MG63 (cell line): ENCODE data around the gene CPA4. TPM values are rescaled to one million over a fixed set of nuclear protein-coding genes. Genes with fewer than 3 reads are reported as not detected.
A peak's percentile ranks its signal among the peaks of the same experiment; 100 is the strongest.

ENCODE experiments used
- DNase-seq: peaks from one replicate; pipeline ENCODE4 v3.0.0-alpha.2; 2020
- H3K27me3 ChIP-seq: fragments of 250-450 bp; sonication (Bioruptor Pico); 2 replicates; pipeline ENCODE4 v1.5.1; 2020; ENCODE audit warnings: mild to moderate bottlenecking, moderate library complexity
- H3K36me3 ChIP-seq: fragments of 250-450 bp; sonication (Bioruptor Pico); 2 replicates; pipeline ENCODE4 v1.5.1; 2020; ENCODE audit warnings: mild to moderate bottlenecking, moderate library complexity
- H3K4me3 ChIP-seq: fragments of 250-450 bp; sonication (Bioruptor Pico); 2 replicates; pipeline ENCODE4 v1.5.1; 2020; ENCODE audit warnings: mild to moderate bottlenecking, moderate library complexity
- H3K9me3 ChIP-seq: fragments of 250-450 bp; sonication (Bioruptor Pico); 2 replicates; pipeline ENCODE4 v1.5.1; 2020; ENCODE audit warnings: mild to moderate bottlenecking, moderate library complexity
- total RNA-seq: library from RNA; depleted of rRNA; stranded (reverse); fragments of >200 nt; shearing (Covaris generic); gene quantifications from 2 replicates; pipeline ENCODE4 v1.2.3, GENCODE V29; 2014; ENCODE audit warnings: low replicate concordance

The CPA4 gene
- total RNA-seq, 1 experiment from 2014 or later, result 238 TPM

- no peaks in the 10 kb centered on the region for H3K27me3 ChIP-seq
- H3K4me3 ChIP-seq, result no peak overlapping the region
- H3K36me3 ChIP-seq, result no peaks in the 10 kb centered on the region
- no peak for DNase-seq
- no peaks in the 10 kb centered on the region for H3K9me3 ChIP-seq
These were observed 54.0 kb downstream of the CPA4 start for GRCh38 chr7:130346941-130347340.

DNA sequence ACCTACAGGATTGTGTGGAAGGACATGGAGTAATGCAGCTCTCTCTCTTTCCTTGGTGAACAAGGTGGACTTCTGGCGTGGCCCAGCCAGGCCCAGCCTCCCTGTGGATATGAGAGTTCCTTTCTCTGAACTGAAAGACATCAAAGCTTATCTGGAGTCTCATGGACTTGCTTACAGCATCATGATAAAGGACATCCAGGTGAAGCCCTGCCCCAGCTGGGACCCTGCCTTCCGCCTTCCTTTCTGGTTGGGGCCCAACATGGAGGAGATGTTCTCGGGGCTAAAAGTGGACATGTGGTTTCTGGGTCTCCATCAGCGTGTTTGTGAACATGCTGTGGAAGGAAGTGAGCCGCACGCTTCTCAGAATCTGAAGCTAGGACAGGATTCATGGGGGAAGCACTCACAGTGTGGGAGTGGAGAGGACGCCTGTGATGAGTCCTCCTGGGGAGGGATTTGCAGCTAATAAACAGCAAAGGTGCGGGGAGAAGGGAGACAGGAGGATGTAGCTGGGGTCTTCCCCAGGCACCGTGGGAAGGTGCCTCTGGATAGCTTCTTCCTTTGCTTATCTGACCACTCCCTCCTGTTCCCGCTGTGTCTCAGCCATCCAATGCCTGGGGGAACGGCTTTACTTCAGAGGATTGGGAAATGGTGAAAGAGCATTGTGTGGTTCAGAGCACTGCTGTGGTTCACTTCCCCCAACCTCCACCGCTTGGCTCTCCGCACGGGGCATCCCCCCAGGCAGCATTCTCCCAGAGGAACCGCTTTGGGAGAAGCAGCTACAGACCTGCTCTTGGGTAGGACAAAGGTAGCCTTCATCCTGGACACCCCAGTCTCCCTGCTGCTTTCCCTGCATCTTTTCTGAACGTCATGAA is 57.2 kb downstream of the CPA4 start:
- Histone ChIP-seq H3K9me3 (no peaks in the 10 kb centered on the region), H3K27me3 (no peaks in the 10 kb centered on the region), H3K4me3 (no peak overlapping the region), H3K36me3 (no peaks in the 10 kb centered on the region)
- DNase-seq, result no peak

DNA sequence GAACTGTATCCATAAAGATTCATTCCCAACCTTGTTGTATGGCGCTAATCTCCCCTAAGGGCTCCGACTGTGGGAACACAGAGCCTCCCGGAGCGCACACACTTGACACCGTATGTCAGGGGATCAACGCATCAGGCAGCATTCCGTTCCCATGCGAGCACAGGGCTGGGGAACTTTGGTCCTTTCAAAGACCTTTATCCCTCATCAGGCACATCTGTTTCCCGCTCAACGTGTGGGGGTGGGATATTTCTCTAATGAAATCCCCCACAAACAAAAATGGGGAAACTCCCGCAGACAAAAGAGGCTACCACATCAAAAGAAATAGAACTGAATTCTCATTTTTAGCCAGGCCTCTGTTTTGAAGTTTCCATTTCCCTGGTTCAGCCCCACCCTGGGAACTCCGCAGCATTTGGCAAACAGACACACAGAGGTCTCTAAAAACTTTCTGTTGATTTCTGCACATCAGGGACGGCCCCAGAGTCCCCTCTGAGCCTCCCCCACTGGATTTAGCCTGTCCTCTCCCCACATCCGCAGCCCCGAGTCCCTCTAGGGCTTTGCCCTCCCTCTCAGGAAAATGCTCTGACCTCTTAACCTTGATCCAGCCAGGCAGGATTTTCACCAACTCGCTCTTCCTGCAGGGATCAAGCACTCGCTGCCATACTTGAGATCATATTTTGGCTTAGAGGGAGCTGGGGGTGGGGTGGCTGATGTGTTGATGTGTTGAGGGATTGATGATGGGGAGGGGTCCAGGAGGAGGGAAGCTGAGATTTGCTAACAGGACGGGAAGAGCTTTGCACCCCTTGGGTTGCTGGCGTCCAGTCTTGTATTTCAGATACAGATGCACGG is 58.2 kb downstream of the CPA4 start:
- Histone ChIP-seq H3K9me3 (no peaks in the 10 kb centered on the region), H3K36me3 (no peaks in the 10 kb centered on the region)
- DNase-seq, result no peak

GRCh38 chr7:130351791-130352090 is 58.8 kb downstream of the CPA4 start:
- no peak overlapping the region for H3K4me3 ChIP-seq
- no peaks in the 10 kb centered on the region for H3K36me3 ChIP-seq
- DNase-seq, result no peak
- H3K27me3 ChIP-seq, result no peaks in the 10 kb centered on the region
- H3K9me3 ChIP-seq, result no peaks in the 10 kb centered on the region

More for the DNA sequence above, 58.2 kb downstream of the CPA4 start:
- Histone ChIP-seq H3K4me3 (no peak overlapping the region), H3K27me3 (no peaks in the 10 kb centered on the region)

GRCh38 chr7:130352194-130353074 is 59.5 kb downstream of the CPA4 start:
- no peaks in the 10 kb centered on the region for H3K36me3 ChIP-seq
- no peaks in the 10 kb centered on the region for H3K9me3 ChIP-seq
- no peak for DNase-seq
- H3K4me3 ChIP-seq, result no peak overlapping the region
- H3K27me3 ChIP-seq, result no peaks in the 10 kb centered on the region

DNA sequence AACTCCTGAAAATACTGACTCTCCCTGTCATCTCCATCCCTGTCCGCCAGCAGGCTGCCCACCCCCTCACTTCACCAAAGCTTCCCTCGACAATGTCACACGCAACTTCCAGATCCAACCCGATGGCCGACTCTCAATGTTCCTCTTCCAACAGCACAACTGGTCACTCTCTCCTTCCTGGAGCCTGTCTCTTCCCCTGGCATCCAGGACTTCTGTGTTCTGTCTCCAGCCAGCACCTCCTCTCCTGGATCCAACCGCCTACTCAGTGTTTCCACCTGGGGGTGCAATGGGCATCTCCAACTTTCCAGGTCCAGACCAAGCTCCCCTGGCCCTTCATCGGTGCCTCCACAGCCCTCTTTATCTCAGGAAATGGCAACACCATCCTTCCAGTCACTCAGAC is 60.2 kb downstream of the CPA4 start:
- H3K9me3 ChIP-seq, result no peaks in the 10 kb centered on the region
- no peaks in the 10 kb centered on the region for H3K27me3 ChIP-seq
- H3K4me3 ChIP-seq, result no peak overlapping the region
- H3K36me3 ChIP-seq, result no peaks in the 10 kb centered on the region
- DNase-seq, result no peak

GRCh38 chr7:130356121-130356875 is 63.3 kb downstream of the CPA4 start:
- H3K4me3 ChIP-seq, result no peak overlapping the region
- peak; percentile 91 for DNase-seq
- H3K36me3 ChIP-seq, result no peaks in the 10 kb centered on the region
- H3K27me3 ChIP-seq, result no peaks in the 10 kb centered on the region
- H3K9me3 ChIP-seq, result no peaks in the 10 kb centered on the region; the same call in 1 of the 2 replicates

DNA sequence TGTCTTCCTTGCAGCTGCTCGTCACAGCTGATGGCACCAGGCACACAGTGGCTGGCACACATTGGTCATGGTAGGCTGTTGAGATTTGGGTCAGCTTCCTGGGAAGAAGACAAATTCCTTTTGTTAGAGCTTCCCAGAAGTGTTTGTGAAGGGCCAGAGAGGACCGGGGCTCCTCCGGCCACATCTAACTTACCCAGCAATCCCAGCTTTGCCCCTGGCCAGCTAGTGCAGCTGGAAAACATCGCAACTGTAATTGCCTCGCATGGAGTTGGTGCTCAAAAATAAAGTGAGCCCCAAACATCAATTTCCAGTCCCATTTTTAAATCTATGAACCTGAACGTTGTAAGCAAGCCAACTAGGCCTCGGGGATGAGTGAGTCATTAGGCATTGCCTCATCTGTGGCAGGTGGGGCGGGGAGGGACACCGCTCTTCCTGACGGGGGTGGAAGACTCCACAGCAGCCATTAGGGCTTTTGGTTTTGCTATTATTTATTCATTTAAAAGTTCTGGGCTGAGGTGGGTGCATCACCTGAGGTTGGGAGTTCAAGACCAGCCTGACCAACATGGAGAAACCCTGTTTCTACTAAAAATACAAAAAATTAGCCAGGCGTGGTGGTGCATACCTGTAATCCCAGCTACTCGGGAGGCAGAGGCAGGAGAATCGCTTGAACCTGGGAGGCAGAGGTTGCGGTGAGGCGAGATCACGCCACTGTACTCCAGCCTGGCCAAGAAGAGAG is 64.1 kb downstream of the CPA4 start:
- Histone ChIP-seq H3K27me3 (no peaks in the 10 kb centered on the region), H3K36me3 (no peaks in the 10 kb centered on the region), H3K4me3 (no peak overlapping the region), H3K9me3 (no peaks in the 10 kb centered on the region; the same call in 1 of the 2 replicates)
- peak; percentile 76 for DNase-seq

DNA sequence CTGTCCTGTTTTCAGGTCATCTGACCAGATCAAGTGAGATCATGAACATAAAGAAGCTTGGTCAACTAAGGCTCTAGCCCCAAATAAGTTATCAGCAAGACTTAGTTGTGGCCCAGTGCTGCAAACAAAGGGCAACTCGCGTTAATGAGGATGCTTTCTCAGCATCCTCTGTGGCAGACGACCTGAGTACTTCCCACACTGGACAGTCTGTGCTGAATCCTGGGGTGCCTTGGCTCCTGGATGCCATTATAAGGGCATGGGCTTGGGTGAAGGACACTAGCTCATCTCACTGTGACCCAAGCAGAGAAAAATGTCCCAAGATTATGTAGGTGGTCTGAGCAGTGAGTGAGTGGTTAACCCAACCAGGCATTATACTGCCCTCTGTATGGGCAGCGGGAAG is 65.5 kb downstream of the CPA4 start:
- H3K9me3 ChIP-seq, result no peaks in the 10 kb centered on the region; the same call in 1 of the 2 replicates
- H3K4me3 ChIP-seq, result no peak overlapping the region
- no peaks in the 10 kb centered on the region for H3K36me3 ChIP-seq
- no peak for DNase-seq
- H3K27me3 ChIP-seq, result no peaks in the 10 kb centered on the region

DNA sequence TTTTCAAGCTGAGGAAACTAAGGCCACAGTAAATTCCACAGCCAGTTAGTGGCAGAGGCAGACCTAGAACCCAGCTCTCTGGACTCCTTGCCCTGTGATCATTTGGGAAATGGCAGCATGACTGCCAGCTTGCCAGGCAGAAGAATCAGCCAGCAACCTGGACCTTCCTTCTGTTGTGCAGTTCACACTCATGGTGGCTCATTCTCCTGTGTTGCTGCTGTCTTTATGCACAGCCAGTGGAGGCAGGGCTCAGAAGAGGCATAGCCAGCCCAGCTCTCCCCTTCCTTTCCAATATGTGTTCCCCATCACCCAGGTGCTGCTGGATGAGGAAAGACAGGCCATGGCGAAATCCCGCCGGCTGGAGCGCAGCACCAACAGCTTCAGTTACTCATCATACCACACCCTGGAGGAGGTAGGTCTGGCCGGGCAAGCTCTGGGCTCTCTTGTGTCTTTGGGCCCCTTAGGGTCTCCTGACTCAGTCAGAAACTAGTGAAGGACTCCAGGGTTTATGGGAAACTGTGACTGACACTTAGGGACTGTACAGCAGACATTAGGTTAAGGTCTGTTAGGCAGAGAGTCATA is 66.4 kb downstream of the CPA4 start:
- no peaks in the 10 kb centered on the region for H3K36me3 ChIP-seq
- H3K27me3 ChIP-seq, result no peaks in the 10 kb centered on the region
- DNase-seq, result no peak
- no peak overlapping the region for H3K4me3 ChIP-seq
- no peaks in the 10 kb centered on the region; the same call in 1 of the 2 replicates for H3K9me3 ChIP-seq

DNA sequence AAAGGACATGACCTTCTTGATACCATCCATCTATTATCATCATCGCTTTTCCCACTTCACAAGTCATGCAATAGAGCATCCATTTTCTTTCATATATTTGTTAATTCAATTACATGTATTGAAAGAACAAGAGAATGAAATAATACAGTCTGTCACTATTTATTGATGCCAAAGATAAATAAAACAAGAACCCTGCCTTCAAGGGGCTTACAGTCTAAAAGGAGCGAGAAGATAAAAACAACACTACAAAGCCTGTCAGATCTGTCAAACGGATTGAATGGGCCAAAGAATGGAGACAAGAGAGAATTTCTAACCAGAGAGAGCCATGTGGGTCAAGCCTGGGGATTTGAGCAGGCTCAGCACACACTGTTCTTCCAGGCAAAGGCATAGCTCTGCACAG is 67.6 kb downstream of the CPA4 start:
- no peaks in the 10 kb centered on the region for H3K36me3 ChIP-seq
- H3K27me3 ChIP-seq, result no peaks in the 10 kb centered on the region
- H3K4me3 ChIP-seq, result no peak overlapping the region
- no peak for DNase-seq
- H3K9me3 ChIP-seq, result no peaks in the 10 kb centered on the region; the same call in 1 of the 2 replicates

- Histone ChIP-seq H3K36me3 (no peaks in the 10 kb centered on the region), H3K4me3 (no peak overlapping the region), H3K27me3 (no peaks in the 10 kb centered on the region), H3K9me3 (no peaks in the 10 kb centered on the region; the same call in 1 of the 2 replicates)
- no peak for DNase-seq
These were observed 68.7 kb downstream of the CPA4 start for GRCh38 chr7:130361681-130362080.

- no peaks in the 10 kb centered on the region for H3K27me3 ChIP-seq
- H3K4me3 ChIP-seq, result no peak overlapping the region
- no peaks in the 10 kb centered on the region for H3K36me3 ChIP-seq
- no peaks in the 10 kb centered on the region; the same call in 1 of the 2 replicates for H3K9me3 ChIP-seq
- DNase-seq, result no peak
These were observed 69.4 kb downstream of the CPA4 start for GRCh38 chr7:130362251-130362816.

DNA sequence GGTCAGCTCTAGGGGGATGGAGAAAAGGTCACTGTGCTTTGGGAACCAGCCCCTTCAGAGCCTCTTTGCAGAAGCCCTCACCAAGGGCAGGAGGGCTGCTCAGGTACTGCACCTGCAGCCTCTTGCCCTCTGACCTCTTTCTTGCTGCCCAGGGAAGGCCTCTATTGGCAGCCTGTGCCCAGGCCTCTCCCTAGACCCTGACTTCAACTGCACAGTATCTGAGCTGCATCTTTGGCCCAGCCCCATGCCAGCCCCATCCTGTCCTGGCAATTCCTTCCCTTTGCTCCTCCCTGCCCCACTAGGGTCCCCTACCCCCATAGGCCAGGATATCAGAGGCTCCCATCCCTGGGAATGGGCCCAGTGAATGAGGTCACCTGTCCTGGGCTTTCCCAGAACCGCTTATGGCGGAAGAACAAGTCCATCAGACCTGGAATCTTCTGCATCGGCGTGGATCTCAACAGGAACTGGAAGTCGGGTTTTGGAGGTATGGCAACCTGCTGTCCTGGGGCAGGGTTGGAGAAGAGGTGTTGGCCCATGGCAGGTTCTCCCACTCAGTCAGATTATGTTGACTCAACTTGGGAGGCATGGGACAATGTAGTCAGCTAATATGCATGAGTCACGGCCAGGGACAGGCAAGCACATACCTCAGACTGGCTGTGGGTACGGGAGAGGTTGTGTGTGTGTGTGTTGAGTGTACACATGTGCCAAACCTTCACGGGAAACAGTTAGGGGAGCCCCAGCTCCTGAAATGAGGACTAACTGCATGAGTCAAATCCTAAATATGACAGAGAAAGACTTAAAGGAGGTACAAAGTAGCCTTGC is 70.3 kb downstream of the CPA4 start:
- H3K4me3 ChIP-seq, result no peak overlapping the region
- DNase-seq, result peak; percentile 92
- H3K36me3 ChIP-seq, result no peaks in the 10 kb centered on the region
- H3K27me3 ChIP-seq, result no peaks in the 10 kb centered on the region
- no peaks in the 10 kb centered on the region; the same call in 1 of the 2 replicates for H3K9me3 ChIP-seq
